Measurements from ENCODE around the gene CCNB1IP1. TPM values are rescaled to one million over a fixed set of nuclear protein-coding genes. Genes with fewer than 3 reads are reported as not detected.

CCNB1IP1 gene, protein sequence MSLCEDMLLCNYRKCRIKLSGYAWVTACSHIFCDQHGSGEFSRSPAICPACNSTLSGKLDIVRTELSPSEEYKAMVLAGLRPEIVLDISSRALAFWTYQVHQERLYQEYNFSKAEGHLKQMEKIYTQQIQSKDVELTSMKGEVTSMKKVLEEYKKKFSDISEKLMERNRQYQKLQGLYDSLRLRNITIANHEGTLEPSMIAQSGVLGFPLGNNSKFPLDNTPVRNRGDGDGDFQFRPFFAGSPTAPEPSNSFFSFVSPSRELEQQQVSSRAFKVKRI
- 142 TPM for polyA plus RNA-seq (2013, experiment 1 of 2)
- polyA plus RNA-seq (2013, experiment 2 of 2) = 142 TPM

DNA sequence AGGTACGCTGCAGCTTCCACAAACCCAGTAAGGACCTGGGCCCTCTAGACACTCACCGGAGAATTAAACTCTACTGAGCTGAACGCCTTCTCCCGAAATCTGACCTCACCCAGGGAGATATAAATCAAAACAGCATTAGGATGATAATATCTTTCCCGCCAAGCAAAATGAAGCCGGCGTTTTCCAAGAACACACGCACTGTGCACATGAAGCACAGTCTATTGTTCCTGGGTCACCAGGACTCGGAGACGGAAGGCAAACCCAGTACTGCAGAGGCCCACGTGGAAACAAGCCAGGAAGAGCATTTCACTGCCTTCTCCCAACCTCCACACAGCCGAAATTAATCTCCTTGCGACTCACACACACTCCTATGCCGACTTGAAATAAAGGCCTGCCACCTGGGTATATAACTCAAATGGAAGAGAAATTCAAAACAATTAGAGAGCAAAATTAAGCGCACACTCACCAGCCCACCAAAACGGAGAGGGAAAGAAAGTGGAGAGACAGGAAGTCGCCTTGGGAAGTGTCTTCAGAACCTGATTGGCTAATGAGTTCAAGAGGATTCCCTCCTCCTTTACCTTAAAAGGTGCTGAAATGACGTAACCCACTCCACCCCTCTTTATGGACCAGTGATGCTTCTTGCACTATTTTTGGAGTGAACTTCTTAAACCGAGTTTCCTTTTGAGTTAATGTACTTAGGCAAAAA, at the start of gene CCNB1IP1:
CCNB1IP1 (minus strand) TSS at position 492 of the 706 bp plus-strand sequence. CDS start 16,756 bp downstream, outside the sequence.
- Histone ChIP-seq H3K27me3 (ENCODE audit: insufficient read depth, low read length, poor library complexity) (no peaks in the 10 kb centered on the region), H3K27ac (ENCODE audit: low read depth, low read length) (peak within 1 kb of the TSS; percentile 49), H2BK5ac (ENCODE audit: low read length) (peak within 1 kb of the TSS; percentile 51), H4K5ac (ENCODE audit: low read length) (peak within 1 kb of the TSS; percentile 53), H3K18ac (ENCODE audit: low read length) (peak within 1 kb of the TSS; percentile 93), H3K23ac (ENCODE audit: low read length) (no peak within 1 kb of the TSS), H3K4me3 (ENCODE audit: low read length) (peak within 1 kb of the TSS; percentile 95), H4K8ac (ENCODE audit: low read depth, low read length) (no peak within 1 kb of the TSS), H2BK120ac (ENCODE audit: low read depth, low read length) (peak within 1 kb of the TSS; percentile 73), H2BK15ac (replicated peaks; ENCODE audit: low read depth) (no peak within 1 kb of the TSS), H3K79me2 (ENCODE audit: control insufficient read depth, insufficient read depth, low read length) (peaks cover 40% of the 10 kb centered on the region), H3K4me1 (ENCODE audit: control insufficient read depth, low read depth, low read length) (no peaks in the 10 kb centered on the region), H3K79me1 (ENCODE audit: low read length) (no peaks in the 10 kb centered on the region), H3K36me3 (ENCODE audit: control insufficient read depth, insufficient read depth, low read length) (peaks cover 2% of the 10 kb centered on the region), H3K4me2 (ENCODE audit: low read length) (peak within 1 kb of the TSS; percentile 59), H3K4ac (ENCODE audit: low read depth, low read length) (peak within 1 kb of the TSS; percentile 97), H3K56ac (ENCODE audit: low read length) (peak within 1 kb of the TSS; percentile 95), H2AK5ac (ENCODE audit: low read length) (no peak within 1 kb of the TSS), H3K9ac (ENCODE audit: low read length) (peak within 1 kb of the TSS; percentile 89)
- DNase-seq = peak; percentile 97
- whole genome bisulfite sequencing (ENCODE audit: extremely low coverage, insufficient coverage, low lambda C conversion rate) = no CpG with 5 or more reads among the region's 19 CpGs

DNA sequence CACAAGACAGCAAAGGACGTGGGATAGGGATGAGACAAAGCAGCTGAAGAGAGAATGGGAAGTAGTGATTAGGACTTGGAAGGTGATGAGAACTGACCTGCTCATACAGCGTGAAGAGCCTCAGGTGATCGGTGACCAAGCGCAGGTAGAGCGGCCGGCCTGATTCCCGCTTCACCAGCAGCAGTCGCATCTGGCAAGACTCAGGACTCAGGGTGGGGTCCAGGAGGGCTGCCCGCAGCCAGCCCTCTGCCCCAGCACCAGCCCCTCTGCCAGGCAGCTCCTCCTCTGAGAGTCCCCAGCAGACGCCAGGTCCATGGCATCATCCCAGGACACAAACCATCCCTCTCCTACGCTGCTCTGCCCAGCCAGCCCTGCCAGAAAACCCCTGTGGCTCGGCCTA, 49.4 kb upstream of the CCNB1IP1 start:
- H4K8ac ChIP-seq (ENCODE audit: low read depth, low read length) = no peak overlapping the region
- WGBS (ENCODE audit: extremely low coverage, insufficient coverage, low lambda C conversion rate) = no CpG with 5 or more reads among the region's 12 CpGs
- no peak overlapping the region for H3K4me3 ChIP-seq (ENCODE audit: low read length)
- no peak overlapping the region for H2BK120ac ChIP-seq (ENCODE audit: low read depth, low read length)
- no peaks in the 10 kb centered on the region for H3K27me3 ChIP-seq (ENCODE audit: insufficient read depth, low read length, poor library complexity)
- no peak overlapping the region for H3K23ac ChIP-seq (ENCODE audit: low read length)
- H4K5ac ChIP-seq (ENCODE audit: low read length) = no peak overlapping the region
- H3K9ac ChIP-seq (ENCODE audit: low read length) = no peak overlapping the region
- H3K56ac ChIP-seq (ENCODE audit: low read length) = no peak overlapping the region
- no peak overlapping the region for H2BK15ac ChIP-seq (replicated peaks; ENCODE audit: low read depth)
- H2AK5ac ChIP-seq (ENCODE audit: low read length) = no peak overlapping the region
- H3K4me2 ChIP-seq (ENCODE audit: low read length) = no peak overlapping the region
- DNase-seq = no peak
- H3K36me3 ChIP-seq (ENCODE audit: control insufficient read depth, insufficient read depth, low read length) = peaks cover 17% of the 10 kb centered on the region
- H3K18ac ChIP-seq (ENCODE audit: low read length) = no peak overlapping the region
- no peak overlapping the region for H3K4ac ChIP-seq (ENCODE audit: low read depth, low read length)
- H3K79me2 ChIP-seq (ENCODE audit: control insufficient read depth, insufficient read depth, low read length) = no peaks in the 10 kb centered on the region
- no peaks in the 10 kb centered on the region for H3K4me1 ChIP-seq (ENCODE audit: control insufficient read depth, low read depth, low read length)
- H3K79me1 ChIP-seq (ENCODE audit: low read length) = no peaks in the 10 kb centered on the region
- no peak overlapping the region for H3K27ac ChIP-seq (ENCODE audit: low read depth, low read length)
- no peak overlapping the region for H2BK5ac ChIP-seq (ENCODE audit: low read length)

DNA sequence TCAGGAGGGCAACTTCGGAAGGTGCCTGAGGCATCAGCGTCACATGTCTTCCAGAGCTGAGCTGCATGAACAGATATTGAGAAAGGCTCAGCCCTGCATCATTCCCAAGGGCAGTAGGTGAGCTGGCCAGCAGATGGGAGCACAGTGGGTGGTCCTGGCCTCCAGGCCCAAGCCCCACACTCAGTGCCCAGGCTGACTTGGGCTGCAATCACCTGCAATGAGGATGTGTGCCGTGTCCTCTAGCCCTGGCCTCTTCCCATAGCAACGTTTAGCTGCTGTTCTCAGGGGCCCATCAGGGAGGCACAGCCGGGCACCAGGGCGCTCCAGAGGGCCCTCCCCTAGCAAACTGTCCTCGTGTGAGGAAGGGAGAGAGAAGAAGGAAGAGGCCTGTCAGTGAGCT, 48.3 kb upstream of the CCNB1IP1 start:
- no peak overlapping the region for H3K27ac ChIP-seq (ENCODE audit: low read depth, low read length)
- H2AK5ac ChIP-seq (ENCODE audit: low read length) = no peak overlapping the region
- no peak overlapping the region for H3K56ac ChIP-seq (ENCODE audit: low read length)
- H3K4me3 ChIP-seq (ENCODE audit: low read length) = no peak overlapping the region
- no CpG with 5 or more reads among the region's 7 CpGs for WGBS (ENCODE audit: extremely low coverage, insufficient coverage, low lambda C conversion rate)
- H4K5ac ChIP-seq (ENCODE audit: low read length) = no peak overlapping the region
- no peak overlapping the region for H3K4ac ChIP-seq (ENCODE audit: low read depth, low read length)
- DNase-seq = no peak
- no peaks in the 10 kb centered on the region for H3K79me2 ChIP-seq (ENCODE audit: control insufficient read depth, insufficient read depth, low read length)
- H4K8ac ChIP-seq (ENCODE audit: low read depth, low read length) = no peak overlapping the region
- no peak overlapping the region for H3K4me2 ChIP-seq (ENCODE audit: low read length)
- no peaks in the 10 kb centered on the region for H3K4me1 ChIP-seq (ENCODE audit: control insufficient read depth, low read depth, low read length)
- H3K27me3 ChIP-seq (ENCODE audit: insufficient read depth, low read length, poor library complexity) = no peaks in the 10 kb centered on the region
- H2BK15ac ChIP-seq (replicated peaks; ENCODE audit: low read depth) = no peak overlapping the region
- H3K36me3 ChIP-seq (ENCODE audit: control insufficient read depth, insufficient read depth, low read length) = peaks cover 19% of the 10 kb centered on the region
- no peak overlapping the region for H2BK5ac ChIP-seq (ENCODE audit: low read length)
- H3K9ac ChIP-seq (ENCODE audit: low read length) = no peak overlapping the region
- H3K18ac ChIP-seq (ENCODE audit: low read length) = no peak overlapping the region
- H3K79me1 ChIP-seq (ENCODE audit: low read length) = no peaks in the 10 kb centered on the region
- H3K23ac ChIP-seq (ENCODE audit: low read length) = no peak overlapping the region
- no peak overlapping the region for H2BK120ac ChIP-seq (ENCODE audit: low read depth, low read length)

DNA sequence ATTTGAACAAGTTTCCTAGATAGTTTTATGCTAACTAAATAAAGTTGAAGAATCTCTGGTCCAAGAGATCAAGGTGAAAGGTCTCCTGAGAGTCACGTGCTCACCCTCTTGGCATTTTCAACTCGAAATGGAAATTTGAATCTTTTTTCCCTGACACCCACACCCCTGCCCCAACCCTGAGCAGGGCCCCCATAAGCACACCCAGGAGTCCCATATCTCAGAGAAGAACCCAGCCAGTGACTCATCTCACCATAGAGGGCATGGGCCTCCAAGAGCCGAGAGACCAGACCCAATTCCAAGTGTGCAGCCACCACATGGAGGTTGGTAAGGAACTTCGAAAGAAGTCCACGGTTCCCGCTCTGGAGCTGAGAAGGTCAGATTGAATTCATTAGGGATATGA, 47.6 kb upstream of the CCNB1IP1 start:
- Histone ChIP-seq H2BK5ac (ENCODE audit: low read length) (no peak overlapping the region), H3K9ac (ENCODE audit: low read length) (no peak overlapping the region), H2AK5ac (ENCODE audit: low read length) (no peak overlapping the region), H4K5ac (ENCODE audit: low read length) (no peak overlapping the region), H2BK15ac (replicated peaks; ENCODE audit: low read depth) (no peak overlapping the region), H2BK120ac (ENCODE audit: low read depth, low read length) (no peak overlapping the region), H3K23ac (ENCODE audit: low read length) (no peak overlapping the region), H3K56ac (ENCODE audit: low read length) (no peak overlapping the region), H3K36me3 (ENCODE audit: control insufficient read depth, insufficient read depth, low read length) (peaks cover 20% of the 10 kb centered on the region), H3K27me3 (ENCODE audit: insufficient read depth, low read length, poor library complexity) (no peaks in the 10 kb centered on the region), H3K4me3 (ENCODE audit: low read length) (no peak overlapping the region), H3K79me2 (ENCODE audit: control insufficient read depth, insufficient read depth, low read length) (no peaks in the 10 kb centered on the region), H3K4me2 (ENCODE audit: low read length) (no peak overlapping the region), H3K79me1 (ENCODE audit: low read length) (no peaks in the 10 kb centered on the region), H4K8ac (ENCODE audit: low read depth, low read length) (no peak overlapping the region), H3K18ac (ENCODE audit: low read length) (no peak overlapping the region), H3K4me1 (ENCODE audit: control insufficient read depth, low read depth, low read length) (no peaks in the 10 kb centered on the region), H3K27ac (ENCODE audit: low read depth, low read length) (no peak overlapping the region), H3K4ac (ENCODE audit: low read depth, low read length) (no peak overlapping the region)
- DNase-seq = no peak
- WGBS (ENCODE audit: extremely low coverage, insufficient coverage, low lambda C conversion rate) = no CpG with 5 or more reads among the region's 6 CpGs

DNA sequence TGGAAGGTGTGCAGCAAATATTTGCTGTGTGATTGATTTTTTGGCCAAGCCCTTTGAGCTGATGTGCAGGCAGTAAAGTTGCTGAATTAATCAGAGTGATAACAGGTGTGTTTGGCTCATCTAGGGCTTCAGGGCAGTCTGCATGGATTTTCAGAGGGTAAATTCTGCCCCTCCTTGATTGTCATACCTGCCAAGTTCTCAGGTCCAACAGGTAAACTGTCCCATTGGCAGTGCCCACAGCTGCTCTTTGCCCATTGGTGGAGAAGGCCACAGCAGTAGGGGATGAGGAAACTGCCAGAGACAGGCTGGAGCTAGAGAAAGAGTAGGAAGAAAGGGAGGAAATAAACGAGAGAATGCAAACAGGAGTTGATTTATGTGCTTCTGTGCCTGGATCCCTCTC, 46.7 kb upstream of the CCNB1IP1 start:
- no peak overlapping the region for H2BK120ac ChIP-seq (ENCODE audit: low read depth, low read length)
- H3K4me1 ChIP-seq (ENCODE audit: control insufficient read depth, low read depth, low read length) = no peaks in the 10 kb centered on the region
- no peaks in the 10 kb centered on the region for H3K79me1 ChIP-seq (ENCODE audit: low read length)
- no peak overlapping the region for H2BK15ac ChIP-seq (replicated peaks; ENCODE audit: low read depth)
- no peak overlapping the region for H3K27ac ChIP-seq (ENCODE audit: low read depth, low read length)
- no peak overlapping the region for H3K18ac ChIP-seq (ENCODE audit: low read length)
- no peak overlapping the region for H2AK5ac ChIP-seq (ENCODE audit: low read length)
- peaks cover 22% of the 10 kb centered on the region for H3K36me3 ChIP-seq (ENCODE audit: control insufficient read depth, insufficient read depth, low read length)
- H4K8ac ChIP-seq (ENCODE audit: low read depth, low read length) = no peak overlapping the region
- no peak overlapping the region for H3K56ac ChIP-seq (ENCODE audit: low read length)
- H3K23ac ChIP-seq (ENCODE audit: low read length) = no peak overlapping the region
- DNase-seq = no peak
- no peak overlapping the region for H3K4me3 ChIP-seq (ENCODE audit: low read length)
- H4K5ac ChIP-seq (ENCODE audit: low read length) = no peak overlapping the region
- no peak overlapping the region for H2BK5ac ChIP-seq (ENCODE audit: low read length)
- H3K4me2 ChIP-seq (ENCODE audit: low read length) = no peak overlapping the region
- no peak overlapping the region for H3K9ac ChIP-seq (ENCODE audit: low read length)
- no peak overlapping the region for H3K4ac ChIP-seq (ENCODE audit: low read depth, low read length)
- WGBS (ENCODE audit: extremely low coverage, insufficient coverage, low lambda C conversion rate) = no CpG with 5 or more reads among the region's 1 CpG
- H3K27me3 ChIP-seq (ENCODE audit: insufficient read depth, low read length, poor library complexity) = no peaks in the 10 kb centered on the region
- H3K79me2 ChIP-seq (ENCODE audit: control insufficient read depth, insufficient read depth, low read length) = no peaks in the 10 kb centered on the region
